H1 (cell line): ENCODE measurements around the gene CACNA2D4. TPM values are rescaled to one million over a fixed set of nuclear protein-coding genes. Genes with fewer than 3 reads are reported as not detected.

Source experiments
- CTCF ChIA-PET: fragments of 300-600 bp; sonication (Branson Sonifier 250); formaldehyde crosslinking; loops from one replicate; lab custom pipeline; 2021; ENCODE audit not compliant: partially characterized antibody; lab: Charles Lee
- POLR2A ChIA-PET: fragments of 300-600 bp; sonication (Branson Sonifier 250); formaldehyde crosslinking; loops from one replicate; lab custom pipeline; 2021; ENCODE audit warnings: inconsistent platforms; ENCODE audit not compliant: partially characterized antibody; lab: Charles Lee
- DNase-seq, 2 experiments: peaks; one replicate each; pipeline versions ENCODE4 v3.0.0 to v3.0.0-alpha.2; 2010 to 2022; ENCODE audit warnings: low spot score in 2 of 2, low read depth in 1 of 2, mixed read lengths in 1 of 2
- FAIRE-seq: peaks from 2 replicates; lab custom pipeline; 2011; peaks lifted over from hg19 to GRCh38; lab: Jason Lieb, UNC
- H2AFZ ChIP-seq: 2 replicates; pipeline ENCODE4 v1.8.1; 2012; ENCODE audit warnings: low read length, inconsistent platforms
- H2AK5ac ChIP-seq: 2 replicates; pipeline ENCODE4 v1.6.1; 2013; ENCODE audit warnings: low read depth, low read length
- H2BK120ac ChIP-seq: replicated peaks from 2 replicates; pipeline ENCODE3; 2013; ENCODE audit warnings: low read depth, low read length, inconsistent platforms
- H2BK12ac ChIP-seq: 2 replicates; pipeline ENCODE4 v1.6.1; 2013; ENCODE audit warnings: low read depth, low read length
- H2BK15ac ChIP-seq: 2 replicates; pipeline ENCODE4 v1.6.1; 2013; ENCODE audit warnings: low read length
- H2BK20ac ChIP-seq: 2 replicates; pipeline ENCODE4 v1.6.1; 2013; ENCODE audit warnings: low read length
- H2BK5ac ChIP-seq: 2 replicates; pipeline ENCODE4 v1.6.1; 2013; ENCODE audit warnings: low read depth, low read length
- H3K14ac ChIP-seq: 2 replicates; pipeline ENCODE4 v1.6.1; 2013; ENCODE audit warnings: inconsistent platforms; ENCODE audit not compliant: insufficient read length
- H3K18ac ChIP-seq: 2 replicates; pipeline ENCODE4 v1.6.1; 2013; ENCODE audit warnings: low read length; ENCODE audit errors: extremely low read depth
- H3K23ac ChIP-seq: 2 replicates; pipeline ENCODE4 v1.6.1; 2013; ENCODE audit warnings: inconsistent platforms; ENCODE audit not compliant: insufficient read length
- H3K23me2 ChIP-seq: 2 replicates; pipeline ENCODE4 v1.6.1; 2013; ENCODE audit warnings: low read depth, low read length
- H3K27ac ChIP-seq: 2 replicates; pipeline ENCODE4 v1.6.1; 2011; ENCODE audit warnings: low read depth, low read length, inconsistent platforms
- H3K27me3 ChIP-seq, 4 experiments: replicated peaks in 1 of 4; 1 replicate in 1 of 4; 2 replicates in 3 of 4; pipeline versions ENCODE4 v1.6.1 to v1.8.1; 2011 to 2013; ENCODE audit warnings: low read length in 3 of 4, mild to moderate bottlenecking in 3 of 4, inconsistent platforms in 2 of 4, mixed read lengths in 2 of 4, moderate library complexity in 1 of 4; ENCODE audit not compliant: control insufficient read depth in 3 of 4, insufficient read depth in 3 of 4; ENCODE audit errors: extremely low read depth in 1 of 4
- H3K36me3 ChIP-seq, 4 experiments: 2 replicates each; pipeline versions ENCODE4 v1.6.1 to v1.8.1; 2011 to 2013; ENCODE audit warnings: mild to moderate bottlenecking in 4 of 4, low read length in 3 of 4, moderate library complexity in 2 of 4, control low read depth in 1 of 4, inconsistent platforms in 1 of 4; ENCODE audit not compliant: insufficient read depth in 4 of 4, control insufficient read depth in 2 of 4
- H3K4ac ChIP-seq: replicated peaks from 2 replicates; pipeline ENCODE3; 2013; ENCODE audit warnings: low read length, low read depth, mixed read lengths, inconsistent platforms; ENCODE audit not compliant: insufficient read length
- H3K4me1 ChIP-seq, 4 experiments: replicated peaks in 1 of 4; 1 replicate in 1 of 4; 2 replicates in 3 of 4; pipeline versions ENCODE4 v1.6.1 to v1.8.1; 2011 to 2013; ENCODE audit warnings: low read length in 3 of 4, inconsistent platforms in 2 of 4, mixed read lengths in 1 of 4; ENCODE audit not compliant: insufficient read depth in 4 of 4, control insufficient read depth in 3 of 4
- H3K4me2 ChIP-seq, 2 experiments: 2 replicates each; pipeline versions ENCODE4 v1.6.1 to v1.8.1; 2011 to 2013; ENCODE audit warnings: low read depth in 2 of 2, low read length in 2 of 2, control low read depth in 1 of 2, inconsistent platforms in 1 of 2, mild to moderate bottlenecking in 1 of 2; ENCODE audit not compliant: insufficient read depth in 1 of 2
- H3K4me3 ChIP-seq, 4 experiments: fragments of 200-600, 300-600 bp in 1 of 4; sonication (generic), shearing (Covaris generic), sonication (Bioruptor Twin) in 1 of 4; 2 replicates each; pipeline versions ENCODE4 v1.5.1 to v1.8.1; 2011 to 2016; ENCODE audit warnings: low read length in 4 of 4, low read depth in 3 of 4, control low read depth in 2 of 4, inconsistent platforms in 2 of 4, mild to moderate bottlenecking in 2 of 4, mixed read lengths in 1 of 4, moderate library complexity in 1 of 4; ENCODE audit not compliant: insufficient read depth in 2 of 4; ENCODE audit errors: extremely low read depth in 1 of 4
- H3K56ac ChIP-seq: replicated peaks from 2 replicates; pipeline ENCODE3; 2013; ENCODE audit warnings: low read depth, mild to moderate bottlenecking, mixed read lengths, low read length, inconsistent platforms; ENCODE audit not compliant: insufficient read length
- H3K79me1 ChIP-seq: 2 replicates; pipeline ENCODE4 v1.6.1; 2013; ENCODE audit warnings: low read depth, low read length, control low read depth
- H3K79me2 ChIP-seq, 2 experiments: 2 replicates each; pipeline versions ENCODE4 v1.6.1 to v1.8.1; 2012 to 2013; ENCODE audit warnings: low read length in 2 of 2, mild to moderate bottlenecking in 2 of 2, inconsistent platforms in 1 of 2; ENCODE audit not compliant: insufficient read depth in 2 of 2, control insufficient read depth in 1 of 2
- H3K9ac ChIP-seq, 4 experiments: replicated peaks in 1 of 4; 1 replicate in 1 of 4; 2 replicates in 3 of 4; pipeline versions ENCODE4 v1.6.1 to v1.8.1; 2011 to 2013; ENCODE audit warnings: low read depth in 3 of 4, low read length in 3 of 4, control low read depth in 2 of 4, mild to moderate bottlenecking in 2 of 4, moderate library complexity in 2 of 4, inconsistent platforms in 1 of 4; ENCODE audit errors: extremely low read depth in 1 of 4
- H3K9me3 ChIP-seq, 2 experiments: 2 replicates each; pipeline versions ENCODE4 v1.6.1 to v1.8.1; 2012 to 2013; ENCODE audit warnings: mild to moderate bottlenecking in 2 of 2, moderate library complexity in 2 of 2, control low read depth in 1 of 2, inconsistent platforms in 1 of 2, low read depth in 1 of 2, low read length in 1 of 2, mixed read lengths in 1 of 2; ENCODE audit not compliant: insufficient read depth in 2 of 2
- H4K20me1 ChIP-seq, 2 experiments: replicated peaks in 1 of 2; 2 replicates each; pipeline versions ENCODE3 to v1.8.1; 2011 to 2013; ENCODE audit warnings: inconsistent platforms in 2 of 2, low read length in 2 of 2, mild to moderate bottlenecking in 1 of 2; ENCODE audit not compliant: insufficient read depth in 2 of 2, control insufficient read depth in 1 of 2
- H4K5ac ChIP-seq: 2 replicates; pipeline ENCODE4 v1.6.1; 2013; ENCODE audit warnings: low read length, low read depth, mixed read lengths, inconsistent platforms; ENCODE audit not compliant: insufficient read length
- H4K8ac ChIP-seq: 2 replicates; pipeline ENCODE4 v1.8.0; 2013; ENCODE audit warnings: mild to moderate bottlenecking, moderate library complexity, low read length, inconsistent platforms; ENCODE audit not compliant: insufficient read depth; ENCODE audit errors: extremely low read depth
- H4K91ac ChIP-seq: replicated peaks from 2 replicates; pipeline ENCODE3; 2013; ENCODE audit warnings: low read length, mixed read lengths, inconsistent platforms; ENCODE audit not compliant: insufficient read length
- CREB1 ChIP-seq: IDR thresholded peaks from 2 replicates; pipeline ENCODE4 v1.6.1; 2012; ENCODE audit warnings: inconsistent platforms
- GABPA ChIP-seq: IDR thresholded peaks from 2 replicates; pipeline ENCODE4 v1.6.1; 2011; ENCODE audit warnings: mild to moderate bottlenecking, low read length, moderate library complexity, borderline replicate concordance; ENCODE audit not compliant: insufficient read depth
- GTF2F1 ChIP-seq: IDR thresholded peaks from 2 replicates; pipeline ENCODE4 v1.6.1; 2012; ENCODE audit warnings: low read depth, low read length, improper control_type of control experiment, borderline replicate concordance
- HDAC6 ChIP-seq: IDR thresholded peaks from one replicate; pipeline ENCODE4 v1.7.1; 2012; ENCODE audit warnings: low read depth, mild to moderate bottlenecking, inconsistent platforms, low read length, moderate library complexity
- JUND ChIP-seq: IDR thresholded peaks from 2 replicates; pipeline ENCODE4 v1.6.1; 2011; ENCODE audit warnings: mild to moderate bottlenecking, improper control_type of control experiment, low read length
- NRF1 ChIP-seq: IDR thresholded peaks from 2 replicates; pipeline ENCODE4 v1.6.1; 2011; ENCODE audit warnings: mild to moderate bottlenecking, low read depth, low read length, improper control_type of control experiment
- RBBP5 ChIP-seq: IDR thresholded peaks from 2 replicates; pipeline ENCODE4 v1.7.1; 2012; ENCODE audit warnings: low read depth, mild to moderate bottlenecking, inconsistent platforms, low read length, moderate library complexity, borderline replicate concordance
- RFX5 ChIP-seq: IDR thresholded peaks from 2 replicates; pipeline ENCODE4 v1.6.1; 2011; ENCODE audit warnings: low read depth, low read length, improper control_type of control experiment, borderline replicate concordance
- SP2 ChIP-seq: IDR thresholded peaks from 2 replicates; pipeline ENCODE4 v1.6.1; 2012; ENCODE audit warnings: mild to moderate bottlenecking, low read length, inconsistent platforms
- SP4 ChIP-seq: IDR thresholded peaks from 2 replicates; pipeline ENCODE4 v1.6.1; 2012; ENCODE audit warnings: low read length, inconsistent platforms
- TBP ChIP-seq: IDR thresholded peaks from 2 replicates; pipeline ENCODE4 v1.6.1; 2011; ENCODE audit warnings: low read depth, low read length, improper control_type of control experiment
- YY1 ChIP-seq: IDR thresholded peaks from 2 replicates; pipeline ENCODE4 v1.6.1; 2011; ENCODE audit warnings: low read depth, mild to moderate bottlenecking, low read length
- WGBS, 2 experiments: shearing (Covaris generic) in 1 of 2; methylation state at CpG; one replicate each; pipeline versions ENCODE4 v1.1.6 to v1.1.7; 2013 to 2015; ENCODE audit warnings: low lambda C conversion rate in 2 of 2, mixed read lengths in 2 of 2, inconsistent platforms in 1 of 2, low coverage in 1 of 2, missing lambda C conversion rate in 1 of 2; ENCODE audit not compliant: insufficient replicate concordance in 2 of 2, insufficient coverage in 1 of 2, insufficient read length in 1 of 2; ENCODE audit errors: extremely low coverage in 1 of 2, missing lambda C conversion rate in 1 of 2; 5-methylcytosine and 5-hydroxymethylcytosine counted together
- polyA plus RNA-seq, 7 experiments: library from polyadenylated mRNA; depleted of rRNA in 3 of 7; stranded (reverse) in 5 of 7; unstranded in 2 of 7; fragments of >200 nt in 5 of 7; fragments of 200-250 nt in 2 of 7; gene quantifications; 1 replicate in 5 of 7; 2 replicates in 1 of 7; 4 replicates in 1 of 7; pipeline versions ENCODE4 v1.2.1 to v1.2.3, GENCODE V29; 2011 to 2013; ENCODE audit warnings: missing spikeins in 2 of 7, mixed read lengths in 2 of 7
- total RNA-seq: library from RNA; stranded (reverse); fragmentation: NEBNext Ultra II Directional; extraction: Animal tissue kit (Norgen Biotek cat#: 25700); gene quantifications from 2 replicates; pipeline ENCODE4 v1.2.1, GENCODE V29; 2021
- TF ChIP-seq, protein P1 (sequence below): IDR thresholded peaks from 2 replicates; pipeline ENCODE4 v1.6.1; 2011; ENCODE audit warnings: low read length, improper control_type of control experiment

The CACNA2D4 gene
- total and polyA plus RNA-seq, 2 of the 8 experiments (the other 6 are each of a cell fraction or from before 2014, with no cell fraction given) = 0.44 to 0.88 TPM

DNA sequence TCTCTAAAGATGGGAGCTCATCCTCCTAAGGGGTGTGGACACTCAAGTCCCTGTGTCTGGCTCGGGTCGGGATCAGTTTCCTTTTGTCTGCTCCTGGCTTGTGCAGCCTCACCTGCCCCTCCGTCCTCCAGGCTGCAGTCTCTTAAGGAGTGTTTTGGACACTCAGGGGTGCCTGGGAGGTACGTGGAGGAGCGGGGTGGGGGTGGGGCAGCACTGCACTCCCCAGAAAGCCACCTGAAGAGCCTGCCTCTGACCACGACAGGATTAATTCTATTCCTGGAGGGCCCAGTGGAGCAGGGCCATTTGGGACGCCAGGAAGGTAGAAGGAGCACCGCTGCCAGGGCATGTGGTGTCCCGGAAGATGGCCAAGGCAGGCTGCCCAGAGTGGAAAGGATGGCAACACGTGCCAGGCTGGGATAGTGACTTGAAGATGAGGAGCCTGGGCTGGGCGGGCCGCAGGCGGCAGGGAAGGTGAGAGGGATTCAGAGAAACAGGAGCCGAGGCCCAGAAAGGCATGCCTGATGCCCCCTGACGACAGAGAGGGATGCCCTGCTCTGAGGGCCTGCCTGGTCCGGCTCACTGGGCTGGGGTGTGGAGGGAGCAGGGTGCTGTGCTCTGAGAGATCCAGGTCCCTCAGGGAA is 112.9 kb downstream of the CACNA2D4 start:
- 85% methylated on average over 10 of the region's 16 CpGs; no CpG with 5 or more reads in 1 of the 2 experiments for WGBS, 2 experiments
- DNase-seq = no peak
- no peak overlapping the region for H3K18ac ChIP-seq
- no peak overlapping the region for H3K4me2 ChIP-seq
- H2BK20ac ChIP-seq = no peak overlapping the region
- H3K4me3 ChIP-seq = no peak overlapping the region
- no peak overlapping the region for H3K23ac ChIP-seq
- no peak overlapping the region for H4K8ac ChIP-seq
- no peaks in the 10 kb centered on the region; the same call in 1 of the 2 replicates for H3K23me2 ChIP-seq
- no peak for TF ChIP-seq TBP
- TF ChIP-seq YY1 = no peak
- no peak for TF ChIP-seq RBBP5
- no peak for TF ChIP-seq GABPA
- TF ChIP-seq, protein P1, sequence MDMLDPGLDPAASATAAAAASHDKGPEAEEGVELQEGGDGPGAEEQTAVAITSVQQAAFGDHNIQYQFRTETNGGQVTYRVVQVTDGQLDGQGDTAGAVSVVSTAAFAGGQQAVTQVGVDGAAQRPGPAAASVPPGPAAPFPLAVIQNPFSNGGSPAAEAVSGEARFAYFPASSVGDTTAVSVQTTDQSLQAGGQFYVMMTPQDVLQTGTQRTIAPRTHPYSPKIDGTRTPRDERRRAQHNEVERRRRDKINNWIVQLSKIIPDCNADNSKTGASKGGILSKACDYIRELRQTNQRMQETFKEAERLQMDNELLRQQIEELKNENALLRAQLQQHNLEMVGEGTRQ = no peak
- no peak for TF ChIP-seq HDAC6
- TF ChIP-seq NRF1 = no peak
- TF ChIP-seq RFX5 = no peak
- TF ChIP-seq SP2 = no peak
- TF ChIP-seq SP4 = no peak
- no peak for TF ChIP-seq CREB1
- no peak for TF ChIP-seq GTF2F1
- no peak for TF ChIP-seq JUND
- no peak overlapping the region for H3K27ac ChIP-seq
- H3K4ac ChIP-seq = no peak overlapping the region
- 0 out of 2 replicates have a peak overlapping the region, but pooled peaks have one; percentile 3 for H2BK12ac ChIP-seq
- H3K56ac ChIP-seq = no peak overlapping the region
- CTCF ChIA-PET = interaction anchor here (1.0 to 1.2 kb wide), 2 partner anchors 27 to 34 kb away, joined by 3 read pairs; no protein-coding TSS in a partner anchor
- H4K91ac ChIP-seq = no peak overlapping the region
- no peaks in the 10 kb centered on the region for H3K27me3 ChIP-seq
- POLR2A ChIA-PET = interaction anchor here (1.1 kb wide), 1 partner anchor 16 kb away, joined by 7 read pairs; the partner anchor contains the start of gene LRTM2
- H2AK5ac ChIP-seq = no peak overlapping the region
- no peak for FAIRE-seq
- no peak overlapping the region for H3K14ac ChIP-seq
- no peak overlapping the region for H2BK120ac ChIP-seq
- no peaks in the 10 kb centered on the region for H3K79me2 ChIP-seq
- H3K36me3 ChIP-seq = no peaks in the 10 kb centered on the region
- no peak overlapping the region for H2BK5ac ChIP-seq
- no peak overlapping the region for H4K5ac ChIP-seq
- H2AFZ ChIP-seq = no peak overlapping the region
- no peak overlapping the region for H3K9ac ChIP-seq
- no peaks in the 10 kb centered on the region for H3K9me3 ChIP-seq
- H4K20me1 ChIP-seq = peaks cover 0 to under 1% of the 10 kb centered on the region in 2 experiments
- no peak overlapping the region for H2BK15ac ChIP-seq
- H3K79me1 ChIP-seq = no peaks in the 10 kb centered on the region
- H3K4me1 ChIP-seq = peaks cover 0 to 2% (median 0%) of the 10 kb centered on the region in 4 experiments; a peak in 1 of 7 replicates
